IMR-90 (cell line): ENCODE data around the gene H19. TPM values are rescaled to one million over a fixed set of nuclear protein-coding genes. Genes with fewer than 3 reads are reported as not detected.

ENCODE experiments used
- ATAC-seq: fragments of 200-7000 bp; cut with Tn5 transposase; 2 replicates; pipeline ENCODE4 v1.9.1; 2020; ENCODE audit warnings: low read depth, mild to moderate bottlenecking, moderate library complexity
- BruUV-seq: library from RNA; stranded (reverse); fragments of 400-500 nt; replicated peaks from 2 replicates; lab custom pipeline; 2021; lab: Mats Ljungman, UMichigan
- CTCF ChIA-PET: fragments of 300-600 bp; formaldehyde crosslinking; extraction: SDS; loops from one replicate; lab custom pipeline; 2021; ENCODE audit warnings: antibody characterized with exemption; lab: Yijun Ruan, JAX
- POLR2A ChIA-PET: fragments of 300-600 bp; sonication (Branson Sonifier 250); formaldehyde crosslinking; loops from one replicate; lab custom pipeline; 2022; ENCODE audit warnings: antibody characterized with exemption; ENCODE audit not compliant: unreplicated experiment; lab: Charles Lee
- DNase-seq: peaks from one replicate; pipeline ENCODE4 v3.0.0; 2013
- H2AFZ ChIP-seq: replicated peaks from 2 replicates; pipeline ENCODE3; 2013; ENCODE audit warnings: low read length, mild to moderate bottlenecking; ENCODE audit not compliant: poor library complexity
- H2AK5ac ChIP-seq: 2 replicates; pipeline ENCODE4 v1.6.1; 2013; ENCODE audit warnings: low read depth, low read length, inconsistent platforms
- H2AK9ac ChIP-seq: replicated peaks from 2 replicates; pipeline ENCODE3; 2013; ENCODE audit warnings: mild to moderate bottlenecking, low read depth, low read length, moderate library complexity; ENCODE audit not compliant: poor library complexity
- H2BK120ac ChIP-seq: 2 replicates; pipeline ENCODE4 v1.6.1; 2013; ENCODE audit warnings: low read depth, low read length, inconsistent platforms
- H2BK15ac ChIP-seq: 3 replicates; pipeline ENCODE4 v1.6.1; 2013; ENCODE audit warnings: low read depth, low read length, inconsistent platforms
- H2BK20ac ChIP-seq: 2 replicates; pipeline ENCODE4 v1.6.1; 2013; ENCODE audit warnings: low read depth, mild to moderate bottlenecking, inconsistent platforms, low read length, moderate library complexity
- H2BK5ac ChIP-seq: 2 replicates; pipeline ENCODE4 v1.6.1; 2013; ENCODE audit warnings: mild to moderate bottlenecking, low read depth, low read length, inconsistent platforms; ENCODE audit not compliant: poor library complexity, severe bottlenecking
- H3K14ac ChIP-seq: replicated peaks from 2 replicates; pipeline ENCODE4 v1.6.1; 2013; ENCODE audit warnings: low read depth, low read length, inconsistent platforms
- H3K18ac ChIP-seq: 2 replicates; pipeline ENCODE4 v1.6.1; 2013; ENCODE audit warnings: low read depth, low read length, control low read depth
- H3K23ac ChIP-seq: 2 replicates; pipeline ENCODE4 v1.6.1; 2013; ENCODE audit warnings: low read depth, low read length, inconsistent platforms
- H3K27ac ChIP-seq: 2 replicates; pipeline ENCODE4 v1.5.1; 2013; ENCODE audit warnings: mild to moderate bottlenecking, control low read depth, low read length; ENCODE audit not compliant: insufficient read depth
- H3K27me3 ChIP-seq: 2 replicates; pipeline ENCODE4 v1.6.1; 2013; ENCODE audit warnings: low read length; ENCODE audit not compliant: control insufficient read depth, insufficient read depth
- H3K36me3 ChIP-seq: 2 replicates; pipeline ENCODE4 v1.6.1; 2013; ENCODE audit warnings: low read length, mixed read lengths; ENCODE audit not compliant: control insufficient read depth, insufficient read depth
- H3K4ac ChIP-seq: 2 replicates; pipeline ENCODE4 v1.6.1; 2013; ENCODE audit warnings: low read depth, low read length, inconsistent platforms
- H3K4me1 ChIP-seq: 2 replicates; pipeline ENCODE4 v1.6.1; 2013; ENCODE audit warnings: low read length, mixed read lengths; ENCODE audit not compliant: control insufficient read depth, insufficient read depth
- H3K4me2 ChIP-seq: 2 replicates; pipeline ENCODE4 v1.6.1; 2013; ENCODE audit warnings: low read depth, mild to moderate bottlenecking, control low read depth, low read length, moderate library complexity
- H3K4me3 ChIP-seq: 2 replicates; pipeline ENCODE4 v1.5.1; 2013; ENCODE audit warnings: low read depth, mild to moderate bottlenecking, control low read depth, low read length, moderate library complexity; ENCODE audit not compliant: insufficient read depth
- H3K56ac ChIP-seq: 2 replicates; pipeline ENCODE4 v1.6.1; 2013; ENCODE audit warnings: low read length, inconsistent platforms; ENCODE audit not compliant: insufficient read depth; ENCODE audit errors: extremely low read depth
- H3K79me1 ChIP-seq, 2 experiments: 2 replicates each; pipeline ENCODE4 v1.6.1; 2013; ENCODE audit warnings: low read length in 2 of 2, inconsistent platforms in 1 of 2, low read depth in 1 of 2
- H3K9ac ChIP-seq: 2 replicates; pipeline ENCODE4 v1.6.1; 2013; ENCODE audit warnings: low read depth, low read length, control low read depth
- H3K9me1 ChIP-seq: 2 replicates; pipeline ENCODE4 v1.6.1; 2013; ENCODE audit warnings: low read length, inconsistent platforms; ENCODE audit not compliant: insufficient read depth
- H3K9me3 ChIP-seq: 2 replicates; pipeline ENCODE4 v1.6.1; 2013; ENCODE audit warnings: low read length; ENCODE audit not compliant: control insufficient read depth, insufficient read depth
- H4K20me1 ChIP-seq: 2 replicates; pipeline ENCODE4 v1.6.1; 2013; ENCODE audit warnings: low read length, inconsistent platforms; ENCODE audit not compliant: insufficient read depth
- H4K5ac ChIP-seq: 2 replicates; pipeline ENCODE4 v1.6.1; 2013; ENCODE audit warnings: mild to moderate bottlenecking, low read depth, low read length, control low read depth
- H4K8ac ChIP-seq, 2 experiments: 2 replicates each; pipeline ENCODE4 v1.6.1; 2013; ENCODE audit warnings: low read depth in 2 of 2, low read length in 2 of 2, control low read depth in 1 of 2, inconsistent platforms in 1 of 2
- H4K91ac ChIP-seq: 2 replicates; pipeline ENCODE4 v1.6.1; 2013; ENCODE audit warnings: low read depth, low read length, inconsistent platforms; ENCODE audit not compliant: insufficient read depth
- BHLHE40 ChIP-seq: fragments of 150-350 bp; IDR thresholded peaks from 2 replicates; pipeline ENCODE4 v1.6.1; 2016; ENCODE audit warnings: mild to moderate bottlenecking, low read depth, low read length
- CEBPB ChIP-seq: IDR thresholded peaks from 2 replicates; pipeline ENCODE4 v1.6.1; 2012; ENCODE audit warnings: low read depth, low read length, improper control_type of control experiment
- CHD1 ChIP-seq: IDR thresholded peaks from 2 replicates; pipeline ENCODE4 v1.6.1; 2012; ENCODE audit warnings: low read depth, low read length, improper control_type of control experiment
- CTCF ChIP-seq: conservative IDR thresholded peaks from 2 replicates; pipeline ENCODE4 v1.5.1; 2012; ENCODE audit warnings: mild to moderate bottlenecking, low read depth, low read length, improper control_type of control experiment
- ELK1 ChIP-seq: fragments of 150-350 bp; IDR thresholded peaks from 2 replicates; pipeline ENCODE4 v1.6.1; 2016; ENCODE audit warnings: low read depth, mild to moderate bottlenecking, low read length, moderate library complexity, borderline replicate concordance
- FOS ChIP-seq: fragments of 150-350 bp; IDR thresholded peaks from 2 replicates; pipeline ENCODE4 v1.6.1; 2016; ENCODE audit warnings: low read depth, low read length
- MAFK ChIP-seq: IDR thresholded peaks from 2 replicates; pipeline ENCODE4 v1.6.1; 2012; ENCODE audit warnings: low read depth, low read length, improper control_type of control experiment
- MAZ ChIP-seq: IDR thresholded peaks from 2 replicates; pipeline ENCODE4 v1.6.1; 2012; ENCODE audit warnings: low read depth, mild to moderate bottlenecking, low read length, improper control_type of control experiment, moderate library complexity, borderline replicate concordance
- MXI1 ChIP-seq: IDR thresholded peaks from 2 replicates; pipeline ENCODE4 v1.6.1; 2012; ENCODE audit warnings: low read depth, mild to moderate bottlenecking, low read length, moderate library complexity, borderline replicate concordance
- NFE2L2 ChIP-seq: fragments of 150-350 bp; IDR thresholded peaks from 2 replicates; pipeline ENCODE4 v1.6.1; 2016; ENCODE audit warnings: low read depth, mild to moderate bottlenecking, low read length
- POLR2A ChIP-seq: IDR thresholded peaks from 2 replicates; pipeline ENCODE4 v1.6.1; 2012; ENCODE audit warnings: mild to moderate bottlenecking, low read depth, low read length
- RCOR1 ChIP-seq: IDR thresholded peaks from 2 replicates; pipeline ENCODE4 v1.6.1; 2012; ENCODE audit warnings: mild to moderate bottlenecking, low read length, improper control_type of control experiment; ENCODE audit not compliant: insufficient replicate concordance
- RFX5 ChIP-seq: IDR thresholded peaks from 2 replicates; pipeline ENCODE4 v1.8.0; 2012; ENCODE audit warnings: low read depth, mild to moderate bottlenecking, low read length, moderate library complexity
- SMC3 ChIP-seq: fragments of 150-350 bp; IDR thresholded peaks from 2 replicates; pipeline ENCODE4 v1.6.1; 2016; ENCODE audit warnings: low read depth, mild to moderate bottlenecking, antibody characterized with exemption, low read length, moderate library complexity
- USF2 ChIP-seq: fragments of 150-350 bp; IDR thresholded peaks from 2 replicates; pipeline ENCODE4 v1.6.1; 2017; ENCODE audit warnings: mild to moderate bottlenecking, antibody characterized with exemption, low read length, low read depth
- WGBS, 2 experiments: methylation state at CpG; one replicate each; pipeline versions ENCODE4 v1.1.5 to v1.1.7; 2013; ENCODE audit warnings: missing lambda C conversion rate in 2 of 2; ENCODE audit not compliant: insufficient read length in 1 of 2; ENCODE audit errors: extremely low coverage in 2 of 2; 5-methylcytosine and 5-hydroxymethylcytosine counted together
- dilution Hi-C: fragments of 300-500 bp; cut with HindIII; formaldehyde crosslinking; loops from one replicate; pipeline ENCODE4 v1.14.3; 2018; ENCODE audit warnings: low sequenced_read_pairs; ENCODE audit not compliant: unreplicated experiment
- in situ Hi-C: fragments of 300-500 bp; cut with MboI; formaldehyde crosslinking; loops from 3 replicates; pipeline ENCODE4 v1.14.3; 2019; ENCODE audit warnings: low sequenced_read_pairs, inconsistent platforms, mixed read lengths
- intact Hi-C: fragments of 100-400 bp; cut with micrococcal nuclease; formaldehyde crosslinking; loops from 2 replicates; pipeline ENCODE4 v1.10.0; 2022
- polyA plus RNA-seq, 3 experiments: library from polyadenylated mRNA; depleted of rRNA; stranded (reverse); fragments of >200 nt; gene quantifications; 2 replicates each; pipeline ENCODE4 v1.2.3, GENCODE V29; 2012; ENCODE audit warnings: low replicate concordance in 1 of 3
- total RNA-seq: library from RNA; depleted of rRNA; stranded (reverse); fragments of >200 nt; gene quantifications from 2 replicates; pipeline ENCODE4 v1.2.3, GENCODE V29; 2012

Gene H19
- total and polyA plus RNA-seq, 2 of the 4 experiments (the other 2 are of a cell fraction) = 0.41 TPM; not detected in 1

- no peaks in the 10 kb centered on the region for H3K4me1 ChIP-seq
- no peaks in the 10 kb centered on the region for H3K9me1 ChIP-seq
- no peak overlapping the region for H4K8ac ChIP-seq
- H3K4ac ChIP-seq = no peak overlapping the region
- no peaks in the 10 kb centered on the region for H3K36me3 ChIP-seq
- no peak overlapping the region for H3K9ac ChIP-seq
- dilution Hi-C loops = no loop called here
- no peak overlapping the region for H3K4me2 ChIP-seq
- no CpG with 5 or more reads among the region's 25 CpGs for WGBS, 2 experiments
- H4K91ac ChIP-seq = no peak overlapping the region
- H2AK5ac ChIP-seq = no peak overlapping the region
- DNase-seq (no peak), ATAC-seq (no peak)
- no peak overlapping the region for H3K27ac ChIP-seq
- ChIA-PET CTCF (no interaction called here), POLR2A (no interaction called here)
- intact Hi-C loops = no loop called here
- H2BK120ac ChIP-seq = no peak overlapping the region
- no peak overlapping the region for H3K14ac ChIP-seq
- in situ Hi-C loops = no loop called here
- H2BK5ac ChIP-seq = no peak overlapping the region
- H3K23ac ChIP-seq = no peak overlapping the region
- no peak overlapping the region for H2BK20ac ChIP-seq
- no peak overlapping the region for H3K4me3 ChIP-seq
- no peak overlapping the region for H3K18ac ChIP-seq
- TF ChIP-seq CTCF = no peak
- no peak for TF ChIP-seq MAZ
- TF ChIP-seq FOS = no peak
- TF ChIP-seq RFX5 = no peak
- TF ChIP-seq BHLHE40 = no peak
- TF ChIP-seq SMC3 = no peak
- TF ChIP-seq POLR2A = no peak
- TF ChIP-seq MXI1 = no peak
- TF ChIP-seq USF2 = no peak
- no peak for TF ChIP-seq CEBPB
- TF ChIP-seq ELK1 = no peak
- no peak for TF ChIP-seq NFE2L2
- TF ChIP-seq MAFK = no peak
- TF ChIP-seq RCOR1 = no peak
- TF ChIP-seq CHD1 = no peak
- no peaks in the 10 kb centered on the region for H3K79me1 ChIP-seq
- H4K5ac ChIP-seq = no peak overlapping the region
- no TSS peak for BruUV-seq
- H2BK15ac ChIP-seq = no peak overlapping the region
- H4K20me1 ChIP-seq = no peaks in the 10 kb centered on the region
- H2AFZ ChIP-seq = no peak overlapping the region
- H3K9me3 ChIP-seq = no peaks in the 10 kb centered on the region
- H3K27me3 ChIP-seq = no peaks in the 10 kb centered on the region
- H3K56ac ChIP-seq = no peak overlapping the region
- H2AK9ac ChIP-seq = no peak overlapping the region
These were observed 14.8 kb upstream of the H19 start for GRCh38 chr11:2012440-2012839.
